H9 (cell line): Measurements from ENCODE around the gene HOATZ. TPM values are rescaled to one million over a fixed set of nuclear protein-coding genes. Genes with fewer than 3 reads are reported as not detected.

Experiments
- DNase-seq: peaks from one replicate; pipeline ENCODE4 v3.0.0-alpha.2; 2017
- H2AFZ ChIP-seq: one replicate; pipeline ENCODE4 v1.6.1; 2013; ENCODE audit warnings: mild to moderate bottlenecking, low read length, control low read depth, moderate library complexity
- H2AK5ac ChIP-seq: 2 replicates; pipeline ENCODE4 v1.6.1; 2013; ENCODE audit warnings: low read length, control low read depth, mixed read lengths; ENCODE audit not compliant: insufficient read length
- H2BK120ac ChIP-seq: one replicate; pipeline ENCODE4 v1.6.1; 2013; ENCODE audit warnings: low read depth, mild to moderate bottlenecking, low read length, control low read depth, inconsistent platforms; ENCODE audit not compliant: poor library complexity, severe bottlenecking
- H2BK12ac ChIP-seq: 2 replicates; pipeline ENCODE4 v1.6.1; 2013; ENCODE audit warnings: low read length, control low read depth, mixed read lengths, low read depth; ENCODE audit not compliant: insufficient read length
- H2BK15ac ChIP-seq: 2 replicates; pipeline ENCODE4 v1.6.1; 2013; ENCODE audit warnings: low read depth, low read length, control low read depth
- H2BK20ac ChIP-seq: one replicate; pipeline ENCODE4 v1.6.1; 2013; ENCODE audit warnings: low read depth, mild to moderate bottlenecking, low read length, control low read depth, inconsistent platforms; ENCODE audit not compliant: poor library complexity, severe bottlenecking
- H2BK5ac ChIP-seq: 2 replicates; pipeline ENCODE4 v1.6.1; 2013; ENCODE audit warnings: low read length, control low read depth, mixed read lengths; ENCODE audit not compliant: insufficient read length
- H3K14ac ChIP-seq: 2 replicates; pipeline ENCODE4 v1.6.1; 2013; ENCODE audit warnings: low read length, control low read depth; ENCODE audit not compliant: insufficient read depth
- H3K18ac ChIP-seq: 2 replicates; pipeline ENCODE4 v1.6.1; 2013; ENCODE audit warnings: low read depth, mild to moderate bottlenecking, mixed read lengths, low read length, control low read depth; ENCODE audit not compliant: insufficient read length
- H3K23ac ChIP-seq: 2 replicates; pipeline ENCODE4 v1.6.1; 2013; ENCODE audit warnings: low read length, control low read depth, mixed read lengths, low read depth; ENCODE audit not compliant: insufficient read length
- H3K23me2 ChIP-seq: 2 replicates; pipeline ENCODE4 v1.6.1; 2013; ENCODE audit warnings: low read depth, mild to moderate bottlenecking, mixed read lengths, low read length, control low read depth; ENCODE audit not compliant: insufficient read length, poor library complexity, severe bottlenecking
- H3K27ac ChIP-seq: 2 replicates; pipeline ENCODE4 v1.5.1; 2013; ENCODE audit warnings: low read length, control low read depth, mixed read lengths, low read depth; ENCODE audit not compliant: insufficient read length
- H3K27me3 ChIP-seq: 2 replicates; pipeline ENCODE4 v1.6.1; 2013; ENCODE audit warnings: low read length, control low read depth, inconsistent platforms; ENCODE audit not compliant: insufficient read depth
- H3K4ac ChIP-seq: 2 replicates; pipeline ENCODE4 v1.6.1; 2013; ENCODE audit warnings: low read depth, mild to moderate bottlenecking, control low read depth, inconsistent platforms, low read length, moderate library complexity
- H3K4me1 ChIP-seq: 2 replicates; pipeline ENCODE4 v1.6.1; 2013; ENCODE audit warnings: low read length, control low read depth, inconsistent platforms; ENCODE audit not compliant: insufficient read depth
- H3K4me2 ChIP-seq: 2 replicates; pipeline ENCODE4 v1.6.1; 2013; ENCODE audit warnings: low read length, control low read depth, mixed read lengths; ENCODE audit not compliant: insufficient read length, insufficient read depth
- H3K56ac ChIP-seq: 2 replicates; pipeline ENCODE4 v1.6.1; 2013; ENCODE audit warnings: low read depth, mild to moderate bottlenecking, mixed read lengths, low read length, control low read depth; ENCODE audit not compliant: insufficient read length
- H3K79me1 ChIP-seq: 2 replicates; pipeline ENCODE4 v1.6.1; 2013; ENCODE audit warnings: low read depth, mild to moderate bottlenecking, moderate library complexity, low read length, control low read depth, inconsistent platforms; ENCODE audit not compliant: insufficient read depth, poor library complexity, severe bottlenecking
- H3K79me2 ChIP-seq: 2 replicates; pipeline ENCODE4 v1.6.1; 2013; ENCODE audit warnings: low read length, control low read depth, inconsistent platforms; ENCODE audit not compliant: insufficient read depth
- H3K9ac ChIP-seq: 2 replicates; pipeline ENCODE4 v1.6.1; 2013; ENCODE audit warnings: low read length, control low read depth, mixed read lengths; ENCODE audit not compliant: insufficient read length; ENCODE audit errors: extremely low read depth
- H3K9me3 ChIP-seq: one replicate; pipeline ENCODE4 v1.6.1; 2013; ENCODE audit warnings: low read depth, low read length, inconsistent platforms; ENCODE audit not compliant: control insufficient read depth
- H3T11ph ChIP-seq: one replicate; pipeline ENCODE4 v1.6.1; 2013; ENCODE audit warnings: mild to moderate bottlenecking, low read length, control low read depth, inconsistent platforms
- H4K20me1 ChIP-seq: one replicate; pipeline ENCODE4 v1.6.1; 2013; ENCODE audit not compliant: control insufficient read depth, insufficient read length, insufficient read depth
- H4K5ac ChIP-seq: 2 replicates; pipeline ENCODE4 v1.6.1; 2013; ENCODE audit warnings: low read depth, mild to moderate bottlenecking, mixed read lengths, low read length, control low read depth; ENCODE audit not compliant: insufficient read length
- H4K8ac ChIP-seq: replicated peaks from 2 replicates; pipeline ENCODE4 v1.6.1; 2013; ENCODE audit warnings: low read length, control low read depth, mixed read lengths, low read depth; ENCODE audit not compliant: insufficient read length
- H4K91ac ChIP-seq: 2 replicates; pipeline ENCODE4 v1.6.1; 2013; ENCODE audit warnings: low read depth, mild to moderate bottlenecking, moderate library complexity, mixed read lengths, low read length, control low read depth; ENCODE audit not compliant: insufficient read length
- H3K27ac Mint-ChIP-seq, 3 experiments: 2 replicates in 2 of 3; 3 replicates in 1 of 3; pipeline ENCODE4 v1.8.0; 2020 to 2021; ENCODE audit warnings: mixed read lengths in 3 of 3, mild to moderate bottlenecking in 1 of 3, moderate library complexity in 1 of 3
- H3K27me3 Mint-ChIP-seq: 2 replicates; pipeline ENCODE4 v1.8.0; 2021; ENCODE audit warnings: low read depth, mild to moderate bottlenecking, moderate library complexity, mixed read lengths
- H3K36me3 Mint-ChIP-seq, 3 experiments: 2 replicates in 2 of 3; 3 replicates in 1 of 3; pipeline ENCODE4 v1.8.0; 2020 to 2021; ENCODE audit warnings: low read depth in 3 of 3, mixed read lengths in 3 of 3; ENCODE audit not compliant: insufficient read depth in 1 of 3
- H3K4me1 Mint-ChIP-seq, 2 experiments: 2 replicates each; pipeline ENCODE4 v1.8.0; 2020; ENCODE audit warnings: mixed read lengths in 2 of 2
- H3K4me3 Mint-ChIP-seq, 2 experiments: 2 replicates in 1 of 2; 3 replicates in 1 of 2; pipeline ENCODE4 v1.8.0; 2020 to 2021; ENCODE audit warnings: mild to moderate bottlenecking in 2 of 2, mixed read lengths in 2 of 2, moderate library complexity in 1 of 2
- H3K9me3 Mint-ChIP-seq, 2 experiments: 2 replicates in 1 of 2; 3 replicates in 1 of 2; pipeline ENCODE4 v1.8.0; 2020; ENCODE audit warnings: mild to moderate bottlenecking in 2 of 2, mixed read lengths in 2 of 2, moderate library complexity in 1 of 2
- CTCF ChIP-seq: fragments of 200-600 bp; sonication (generic); conservative IDR thresholded peaks from 3 replicates; pipeline ENCODE4 v1.8.0; 2021; ENCODE audit warnings: antibody characterized with exemption, mild to moderate bottlenecking
- WGBS: extraction: QIAGEN DNeasy Blood & Tissue Kit; methylation state at CpG from one replicate; pipeline ENCODE4 v1.1.7; 2013; ENCODE audit warnings: missing lambda C conversion rate, low lambda C conversion rate, mixed read lengths; ENCODE audit not compliant: insufficient read length; ENCODE audit errors: extremely low coverage; 5-methylcytosine and 5-hydroxymethylcytosine counted together
- total RNA-seq: library from RNA; stranded (reverse); gene quantifications from 2 replicates; pipeline ENCODE4 v1.2.1, GENCODE V29; 2021

The HOATZ gene
- total RNA-seq, 1 experiment from 2014 or later: not detected

GRCh38 chr11:111582881-111583280, 68.3 kb downstream of the HOATZ start:
- H3K4me1 ChIP-seq: peaks cover 3% of the 10 kb centered on the region; the same call in 1 of the 2 replicates
- no peak overlapping the region for H3K23ac ChIP-seq
- H2AK5ac ChIP-seq: no peak overlapping the region
- no peaks in the 10 kb centered on the region for H3K23me2 ChIP-seq
- H3K14ac ChIP-seq: no peak overlapping the region
- H3K4ac ChIP-seq: no peak overlapping the region
- no peaks in the 10 kb centered on the region; a peak in 1 of 5 replicates for H3K9me3 Mint-ChIP-seq
- no peak overlapping the region for H4K91ac ChIP-seq
- no peak overlapping the region for H3K9ac ChIP-seq
- H3K27me3 Mint-ChIP-seq: peaks cover 1% of the 10 kb centered on the region; the same call in 1 of the 2 replicates
- H2BK12ac ChIP-seq: no peak overlapping the region
- peaks cover 9 to 13% of the 10 kb centered on the region in 2 experiments for H3K4me1 Mint-ChIP-seq
- no peak overlapping the region for H3K4me2 ChIP-seq
- H3K4me3 Mint-ChIP-seq: no peak overlapping the region
- H3K18ac ChIP-seq: no peak overlapping the region
- H2BK15ac ChIP-seq: no peak overlapping the region
- WGBS: no CpG with 5 or more reads among the region's 4 CpGs
- H4K5ac ChIP-seq: no peak overlapping the region
- no peak overlapping the region for H2AFZ ChIP-seq
- H2BK120ac ChIP-seq: no peak overlapping the region
- no peaks in the 10 kb centered on the region for H4K20me1 ChIP-seq
- no peaks in the 10 kb centered on the region for H3K27me3 ChIP-seq
- no peak for DNase-seq
- no peak overlapping the region; a peak in 1 of 7 replicates for H3K27ac Mint-ChIP-seq
- H3T11ph ChIP-seq: no peak overlapping the region
- no peaks in the 10 kb centered on the region for H3K36me3 Mint-ChIP-seq
- no peaks in the 10 kb centered on the region for H3K79me1 ChIP-seq
- H2BK20ac ChIP-seq: no peak overlapping the region
- no peak overlapping the region for H3K27ac ChIP-seq
- no peak overlapping the region for H4K8ac ChIP-seq
- H3K79me2 ChIP-seq: no peaks in the 10 kb centered on the region
- no peak overlapping the region for H2BK5ac ChIP-seq
- H3K9me3 ChIP-seq: no peaks in the 10 kb centered on the region
- H3K56ac ChIP-seq: no peak overlapping the region
- no peak for TF ChIP-seq CTCF
